ENCODE data around the gene AEBP1. TPM values are rescaled to one million over a fixed set of nuclear protein-coding genes. Genes with fewer than 3 reads are reported as not detected.

Gene AEBP1
- total RNA-seq, 1 donor from 2014 or later = 9.4 TPM

DNA sequence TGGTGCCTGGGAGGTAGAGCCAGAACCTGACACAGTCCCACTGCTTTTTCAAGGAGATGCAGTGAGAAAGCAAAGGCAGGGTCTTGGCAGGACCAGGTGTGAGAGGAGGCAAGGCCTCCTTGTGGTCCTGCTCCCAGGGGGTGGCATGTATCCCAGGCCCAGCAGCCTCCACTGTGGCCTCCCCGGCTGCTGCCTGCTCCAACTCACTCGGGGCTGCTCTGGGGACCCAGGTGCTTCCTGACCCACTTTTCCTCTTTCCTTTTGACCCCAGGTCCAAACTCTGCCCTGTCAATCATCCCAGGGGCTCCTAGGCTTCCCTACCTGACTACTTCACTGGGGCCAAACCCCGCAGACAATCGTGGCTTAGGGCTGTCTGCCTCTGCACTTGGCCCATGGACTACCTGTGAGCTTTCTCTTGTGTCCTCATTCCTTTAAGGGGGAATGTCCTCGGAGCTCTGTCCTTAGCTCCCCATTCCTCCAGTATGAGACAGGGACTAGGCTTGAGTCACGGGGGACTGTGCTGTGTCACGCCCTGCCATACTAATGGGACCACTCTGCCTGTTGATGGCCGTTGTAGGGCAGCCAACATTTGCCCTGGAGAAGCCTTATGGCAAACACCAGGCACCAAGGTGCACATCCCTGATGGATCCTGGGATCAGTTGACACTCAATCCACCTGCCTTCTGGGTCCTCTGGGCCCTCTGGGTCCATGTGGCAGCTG is 1.1 kb upstream of the AEBP1 start:
- ATAC-seq = no peak

DNA sequence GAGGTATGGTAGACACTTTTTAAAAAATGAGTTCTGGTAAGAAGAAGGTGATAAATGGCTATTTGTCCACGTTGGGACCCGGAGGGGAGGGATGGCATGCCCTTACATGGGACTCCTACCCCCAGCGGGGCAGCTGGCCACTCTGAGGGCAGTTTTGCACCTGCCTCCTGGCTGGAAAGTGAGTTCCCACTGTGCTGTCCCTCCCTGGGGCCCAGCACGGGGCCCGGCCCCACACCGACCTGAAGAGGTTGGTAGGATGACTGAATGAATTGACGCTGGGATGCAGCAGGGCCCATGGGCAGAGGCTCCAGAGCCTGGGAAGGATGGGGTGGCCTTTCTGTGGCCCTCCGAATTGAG is 601 bp upstream of the AEBP1 start:
- ATAC-seq (no peak), DNase-seq (ENCODE audit: low spot score) (no peak)

More for the DNA sequence above, 1.1 kb upstream of the AEBP1 start:
- DNase-seq (ENCODE audit: low spot score) = no peak

DNA sequence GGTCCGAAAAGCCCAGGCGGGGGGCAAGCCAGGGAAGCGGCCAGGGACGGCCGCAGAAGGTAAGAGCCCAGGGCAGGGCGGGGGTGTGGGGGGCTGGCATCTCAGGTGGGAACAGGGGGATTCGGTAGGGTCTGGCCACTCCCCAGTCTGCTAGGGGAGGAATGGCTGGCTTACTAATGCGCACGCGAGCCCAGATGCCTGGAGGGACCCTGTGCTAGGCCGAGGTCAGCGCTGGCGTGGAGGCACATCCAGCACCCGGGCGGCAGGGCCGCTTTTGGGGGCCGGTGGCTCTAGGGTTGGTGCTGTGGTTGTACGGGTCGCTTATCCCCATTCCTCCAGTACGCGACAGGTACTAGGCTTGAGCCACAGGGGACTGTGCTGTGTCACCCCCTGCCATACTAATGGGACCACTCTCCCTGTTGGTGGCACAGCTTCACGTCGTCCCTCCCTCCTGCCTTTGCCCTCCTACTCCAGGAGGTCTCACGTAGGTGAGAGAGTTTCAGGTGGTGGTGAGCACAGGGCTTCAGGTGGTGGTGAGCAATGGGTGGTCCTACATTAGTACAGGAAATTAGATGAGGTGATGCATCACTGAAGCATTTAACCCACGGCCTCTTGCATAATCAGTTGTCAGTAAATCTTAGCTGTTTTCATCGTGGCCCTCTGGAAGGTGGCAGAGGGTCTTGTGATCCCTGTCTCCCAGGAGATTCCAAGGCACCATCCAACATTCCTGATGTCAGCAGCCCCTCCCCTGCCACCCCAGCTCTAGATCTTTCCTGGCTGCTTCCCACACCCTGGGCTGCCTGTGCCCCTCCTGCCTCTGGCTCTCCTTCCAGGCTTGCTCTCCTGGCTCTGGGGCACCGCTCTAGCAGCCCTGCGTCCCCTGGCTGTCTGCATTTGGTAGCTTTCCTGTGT is 971 bp downstream of the AEBP1 start:
- no peak for DNase-seq (ENCODE audit: low spot score)
- peak; percentile 6 for ATAC-seq

DNA sequence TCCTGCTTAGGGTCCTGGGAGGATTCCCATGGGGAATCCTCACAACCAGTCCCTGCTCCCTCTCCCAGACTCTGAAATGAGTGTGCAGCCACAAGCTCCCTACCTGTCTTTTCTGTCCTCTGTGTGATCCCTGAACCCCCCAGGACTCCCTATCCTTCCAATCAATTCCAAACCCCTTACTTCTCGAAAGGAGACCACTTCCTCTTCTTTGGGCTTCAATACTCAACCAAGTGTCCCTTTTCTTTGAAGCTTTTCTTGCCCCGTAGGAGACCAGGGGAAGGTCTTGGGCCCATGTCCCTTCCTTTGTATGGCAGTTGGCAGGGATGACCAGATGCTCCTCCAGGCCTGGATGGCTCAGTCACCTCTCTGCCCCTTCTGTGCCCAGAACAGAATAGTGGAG is 1.7 kb downstream of the AEBP1 start:
- no peak for ATAC-seq
- DNase-seq (ENCODE audit: low spot score) = no peak

DNA sequence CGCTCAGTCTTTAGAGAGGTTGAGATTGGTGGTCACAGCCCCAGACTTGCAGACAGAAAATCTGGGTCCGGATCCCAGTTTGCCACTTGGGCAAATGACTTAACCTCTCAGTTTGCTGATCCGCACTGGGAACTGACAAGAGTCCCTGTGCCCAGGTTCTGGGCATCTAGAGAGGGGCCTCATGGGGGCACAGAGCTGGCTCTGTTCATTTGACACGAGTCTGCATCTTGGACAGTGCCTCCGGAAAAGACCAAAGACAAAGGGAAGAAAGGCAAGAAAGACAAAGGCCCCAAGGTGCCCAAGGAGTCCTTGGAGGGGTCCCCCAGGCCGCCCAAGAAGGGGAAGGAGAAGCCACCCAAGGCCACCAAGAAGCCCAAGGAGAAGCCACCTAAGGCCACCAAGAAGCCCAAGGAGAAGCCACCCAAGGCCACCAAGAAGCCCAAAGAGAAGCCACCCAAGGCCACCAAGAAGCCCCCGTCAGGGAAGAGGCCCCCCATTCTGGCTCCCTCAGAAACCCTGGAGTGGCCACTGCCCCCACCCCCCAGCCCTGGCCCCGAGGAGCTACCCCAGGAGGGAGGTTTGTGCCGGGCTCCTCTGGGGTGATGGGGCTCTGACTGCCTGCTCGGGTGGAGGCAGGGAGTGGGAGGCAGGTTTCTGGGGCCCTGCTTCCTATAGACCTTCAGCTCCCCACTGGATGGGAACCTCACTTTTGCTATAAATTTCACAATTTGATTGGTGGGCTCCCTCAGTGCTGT is 2.3 kb downstream of the AEBP1 start:
- ATAC-seq (no peak), DNase-seq (ENCODE audit: low spot score) (no peak)

DNA sequence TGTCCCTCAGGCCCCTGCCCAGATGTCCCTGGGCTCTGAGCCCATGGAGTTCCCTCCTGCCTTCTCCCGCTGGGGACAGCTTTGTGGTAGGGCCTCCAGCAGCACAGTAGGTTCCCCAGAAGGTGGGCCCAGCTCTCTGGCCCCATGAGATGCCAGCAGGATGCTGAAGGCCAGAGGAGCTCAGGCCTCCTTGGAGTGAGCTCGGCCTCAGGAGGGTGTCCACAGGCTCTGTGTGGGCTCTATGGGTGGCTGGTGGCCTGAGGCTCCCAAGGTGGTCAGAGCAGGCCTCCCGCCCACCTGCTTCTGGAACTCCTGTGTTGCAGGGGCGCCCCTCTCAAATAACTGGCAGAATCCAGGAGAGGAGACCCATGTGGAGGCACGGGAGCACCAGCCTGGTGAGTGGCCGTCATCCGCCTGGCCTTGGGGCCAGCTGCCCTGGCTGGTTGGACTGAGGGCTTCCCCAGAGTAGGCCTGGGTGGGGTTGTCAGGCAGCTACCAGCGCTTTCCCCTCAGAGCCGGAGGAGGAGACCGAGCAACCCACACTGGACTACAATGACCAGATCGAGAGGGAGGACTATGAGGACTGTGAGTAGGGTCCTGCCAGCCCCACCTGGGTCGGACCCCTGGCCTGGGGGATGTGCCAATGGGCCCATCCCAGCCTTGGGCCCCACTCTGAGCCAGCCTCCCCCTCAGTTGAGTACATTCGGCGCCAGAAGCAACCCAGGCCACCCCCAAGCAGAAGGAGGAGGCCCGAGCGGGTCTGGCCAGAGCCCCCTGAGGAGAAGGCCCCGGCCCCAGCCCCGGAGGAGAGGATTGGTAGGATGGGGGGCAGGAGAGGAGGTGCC is 3.2 kb downstream of the AEBP1 start:
- ATAC-seq (no peak), DNase-seq (ENCODE audit: low spot score) (no peak)

DNA sequence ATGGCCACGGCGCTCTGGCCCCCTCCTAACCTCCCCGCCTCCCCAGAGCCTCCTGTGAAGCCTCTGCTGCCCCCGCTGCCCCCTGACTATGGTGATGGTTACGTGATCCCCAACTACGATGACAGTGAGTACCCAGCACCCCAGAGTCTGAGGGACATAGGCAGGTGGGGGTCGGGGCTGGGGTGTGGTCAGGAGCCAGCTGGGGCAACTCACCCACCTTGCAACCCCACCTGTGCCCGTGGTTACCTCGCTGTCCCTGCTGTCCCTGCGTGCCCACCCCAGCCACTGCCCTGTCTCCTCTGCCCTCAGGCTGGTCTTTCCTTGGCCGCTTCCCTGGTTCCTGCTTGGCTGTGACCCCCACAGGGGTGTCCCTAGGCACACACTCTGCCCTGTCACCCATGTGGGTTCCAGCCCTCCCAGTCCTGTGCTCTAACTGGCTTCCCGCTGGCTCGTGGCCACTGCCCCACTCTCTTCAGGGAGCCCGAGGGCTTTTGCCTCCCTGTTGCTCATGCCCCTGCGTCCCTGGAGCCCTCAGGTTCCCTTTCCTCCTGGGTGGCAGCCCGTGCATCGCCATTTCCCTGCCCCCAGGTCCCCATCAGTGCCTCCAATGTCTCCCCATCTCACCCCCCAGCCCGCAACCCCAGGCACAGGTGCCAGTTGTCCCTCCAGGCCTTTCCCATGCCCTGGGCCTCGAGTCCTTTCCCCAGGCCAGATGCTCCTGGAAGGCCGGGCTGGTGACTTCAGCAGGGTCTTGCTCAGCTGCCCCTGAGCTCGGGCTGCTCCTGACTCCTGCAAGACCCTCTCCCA is 4.0 kb downstream of the AEBP1 start:
- ATAC-seq = no peak
- DNase-seq (ENCODE audit: low spot score) = no peak

DNA sequence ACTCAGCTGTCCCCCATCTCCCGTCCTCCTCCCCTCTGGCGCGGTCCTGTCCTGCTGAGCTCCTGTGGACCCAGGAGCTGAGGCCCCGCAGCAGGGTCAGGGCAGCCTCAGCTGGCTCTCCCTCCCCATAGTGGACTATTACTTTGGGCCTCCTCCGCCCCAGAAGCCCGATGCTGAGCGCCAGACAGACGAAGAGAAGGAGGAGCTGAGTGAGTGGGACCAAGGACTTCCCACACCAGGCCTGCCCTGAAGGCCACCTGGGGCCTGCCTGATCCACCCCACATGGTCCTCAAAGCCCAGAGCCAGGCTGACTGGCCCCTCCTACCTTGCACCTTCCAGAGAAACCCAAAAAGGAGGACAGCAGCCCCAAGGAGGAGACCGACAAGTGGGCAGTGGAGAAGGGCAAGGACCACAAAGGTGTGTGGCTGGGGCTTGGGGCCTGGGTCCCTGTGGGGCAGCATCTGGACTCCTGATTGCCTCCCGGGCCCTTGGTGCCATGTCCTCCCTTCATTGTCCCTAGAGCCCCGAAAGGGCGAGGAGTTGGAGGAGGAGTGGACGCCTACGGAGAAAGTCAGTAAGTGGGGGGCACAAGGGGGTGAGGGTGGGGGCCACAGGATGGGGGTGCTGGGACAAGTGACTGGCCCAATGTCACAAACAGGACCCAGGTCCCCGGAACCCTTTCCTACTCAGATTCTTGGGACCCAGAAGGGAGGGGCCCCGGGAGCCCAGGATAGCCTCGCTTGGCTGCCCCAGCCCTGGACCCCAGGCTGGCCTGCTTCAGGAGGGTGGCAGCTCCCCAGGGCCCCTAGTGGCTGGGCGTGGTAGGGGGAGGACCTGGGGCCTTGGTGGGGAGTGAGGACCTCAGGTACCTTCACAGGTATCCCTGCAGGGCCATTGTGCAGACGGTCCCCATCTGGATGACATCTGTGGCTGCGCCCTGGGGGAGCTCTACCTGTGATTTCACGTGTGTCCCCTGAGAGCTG is 4.9 kb downstream of the AEBP1 start:
- ATAC-seq = no peak
- no peak for DNase-seq (ENCODE audit: low spot score)

DNA sequence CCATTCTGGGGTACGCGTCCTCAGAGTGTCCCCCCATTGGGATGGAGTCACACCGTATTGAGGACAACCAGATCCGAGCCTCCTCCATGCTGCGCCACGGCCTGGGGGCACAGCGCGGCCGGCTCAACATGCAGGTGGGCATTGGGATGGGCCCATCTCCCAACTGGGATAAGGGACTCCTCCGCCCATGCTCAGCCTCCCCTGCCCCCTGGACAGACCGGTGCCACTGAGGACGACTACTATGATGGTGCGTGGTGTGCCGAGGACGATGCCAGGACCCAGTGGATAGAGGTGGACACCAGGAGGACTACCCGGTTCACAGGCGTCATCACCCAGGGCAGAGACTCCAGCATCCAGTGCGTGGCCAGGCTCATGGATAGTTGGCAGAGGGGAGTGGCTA is 5.8 kb downstream of the AEBP1 start:
- no peak for ATAC-seq
- no peak for DNase-seq (ENCODE audit: low spot score)

DNA sequence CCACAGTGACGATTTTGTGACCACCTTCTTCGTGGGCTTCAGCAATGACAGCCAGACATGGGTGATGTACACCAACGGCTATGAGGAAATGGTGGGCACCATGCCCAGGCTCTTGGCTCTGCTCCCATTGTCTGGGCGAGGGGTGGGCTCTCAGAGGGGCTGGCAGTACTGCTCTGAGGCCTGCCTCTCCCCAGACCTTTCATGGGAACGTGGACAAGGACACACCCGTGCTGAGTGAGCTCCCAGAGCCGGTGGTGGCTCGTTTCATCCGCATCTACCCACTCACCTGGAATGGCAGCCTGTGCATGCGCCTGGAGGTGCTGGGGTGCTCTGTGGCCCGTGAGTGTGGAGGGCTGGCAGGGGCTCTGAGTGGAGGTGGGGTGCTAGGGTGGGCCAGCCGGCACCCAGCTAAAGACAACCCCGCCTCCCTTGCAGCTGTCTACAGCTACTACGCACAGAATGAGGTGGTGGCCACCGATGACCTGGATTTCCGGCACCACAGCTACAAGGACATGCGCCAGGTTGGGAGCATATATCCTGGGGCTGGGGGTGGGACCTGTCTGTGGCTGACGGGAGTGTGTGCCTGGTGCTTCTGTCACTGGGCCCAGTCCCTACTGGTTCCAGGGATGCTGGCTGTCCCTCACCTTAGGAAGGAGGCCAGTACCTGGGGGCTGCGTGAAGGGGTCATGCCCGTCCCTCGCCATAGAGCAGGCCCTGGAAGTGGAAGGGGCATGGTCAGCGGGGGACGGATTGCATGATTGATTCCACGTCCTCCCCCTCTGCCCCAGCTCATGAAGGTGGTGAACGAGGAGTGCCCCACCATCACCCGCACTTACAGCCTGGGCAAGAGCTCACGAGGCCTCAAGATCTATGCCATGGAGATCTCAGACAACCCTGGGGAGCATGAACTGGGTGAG is 6.8 kb downstream of the AEBP1 start:
- DNase-seq (ENCODE audit: low spot score) (no peak), ATAC-seq (no peak)

DNA sequence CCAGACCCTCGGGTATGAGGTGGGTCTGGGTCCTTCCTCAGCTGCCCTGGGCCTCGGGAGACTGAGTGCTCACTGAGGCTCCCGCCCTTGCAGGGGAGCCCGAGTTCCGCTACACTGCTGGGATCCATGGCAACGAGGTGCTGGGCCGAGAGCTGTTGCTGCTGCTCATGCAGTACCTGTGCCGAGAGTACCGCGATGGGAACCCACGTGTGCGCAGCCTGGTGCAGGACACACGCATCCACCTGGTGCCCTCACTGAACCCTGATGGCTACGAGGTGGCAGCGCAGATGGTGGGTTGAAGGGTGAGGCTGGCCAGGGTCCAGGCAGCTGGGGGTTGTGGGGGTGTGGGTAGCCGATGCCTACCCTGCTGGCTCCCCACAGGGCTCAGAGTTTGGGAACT is 7.6 kb downstream of the AEBP1 start:
- ATAC-seq (no peak), DNase-seq (ENCODE audit: low spot score) (no peak)

DNA sequence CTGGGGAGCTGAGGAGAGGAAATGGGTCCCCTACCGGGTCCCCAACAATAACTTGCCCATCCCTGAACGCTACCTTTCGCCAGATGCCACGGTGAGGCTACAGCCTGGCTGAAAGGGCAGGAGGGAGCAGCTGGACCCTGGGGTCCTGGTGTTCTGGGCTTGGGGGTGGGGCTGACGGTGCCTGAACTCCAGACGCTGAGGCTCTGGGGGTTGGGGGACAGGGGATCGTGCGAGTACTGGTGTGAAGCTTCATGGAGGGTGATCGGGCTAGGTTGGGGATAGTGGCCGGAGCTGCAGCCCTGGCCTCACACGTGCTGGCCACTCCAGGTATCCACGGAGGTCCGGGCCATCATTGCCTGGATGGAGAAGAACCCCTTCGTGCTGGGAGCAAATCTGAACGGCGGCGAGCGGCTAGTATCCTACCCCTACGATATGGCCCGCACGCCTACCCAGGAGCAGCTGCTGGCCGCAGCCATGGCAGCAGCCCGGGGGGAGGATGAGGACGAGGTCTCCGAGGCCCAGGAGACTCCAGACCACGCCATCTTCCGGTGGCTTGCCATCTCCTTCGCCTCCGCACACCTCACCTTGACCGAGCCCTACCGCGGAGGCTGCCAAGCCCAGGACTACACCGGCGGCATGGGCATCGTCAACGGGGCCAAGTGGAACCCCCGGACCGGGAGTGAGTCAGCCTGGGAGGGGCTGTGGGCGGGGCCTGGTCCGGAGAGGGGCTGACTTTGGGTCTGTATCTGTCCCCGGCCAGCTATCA is 8.3 kb downstream of the AEBP1 start:
- no peak for DNase-seq (ENCODE audit: low spot score)
- ATAC-seq = peak; percentile 29

DNA sequence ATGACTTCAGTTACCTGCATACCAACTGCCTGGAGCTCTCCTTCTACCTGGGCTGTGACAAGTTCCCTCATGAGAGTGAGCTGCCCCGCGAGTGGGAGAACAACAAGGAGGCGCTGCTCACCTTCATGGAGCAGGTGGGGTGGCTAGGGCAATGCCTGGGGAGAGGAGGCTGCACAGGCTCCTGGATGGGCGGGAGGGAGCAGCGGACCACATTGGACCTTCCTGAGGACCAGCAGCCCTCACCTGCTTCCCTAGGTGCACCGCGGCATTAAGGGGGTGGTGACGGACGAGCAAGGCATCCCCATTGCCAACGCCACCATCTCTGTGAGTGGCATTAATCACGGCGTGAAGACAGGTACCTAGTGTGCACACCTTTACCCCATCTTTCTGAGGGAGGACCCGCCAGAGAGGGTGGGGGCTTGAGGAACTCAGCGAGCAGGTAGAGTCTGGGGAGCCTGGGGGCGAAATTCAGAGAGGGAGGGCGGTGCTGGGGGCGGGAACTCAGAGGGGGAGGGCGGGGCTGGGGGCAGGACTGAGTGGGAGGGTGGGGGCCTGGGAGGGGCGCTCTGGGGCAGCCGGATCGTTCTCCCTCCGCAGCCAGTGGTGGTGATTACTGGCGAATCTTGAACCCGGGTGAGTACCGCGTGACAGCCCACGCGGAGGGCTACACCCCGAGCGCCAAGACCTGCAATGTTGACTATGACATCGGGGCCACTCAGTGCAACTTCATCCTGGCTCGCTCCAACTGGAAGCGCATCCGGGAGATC is 9.0 kb downstream of the AEBP1 start:
- no peak for DNase-seq (ENCODE audit: low spot score)

DNA sequence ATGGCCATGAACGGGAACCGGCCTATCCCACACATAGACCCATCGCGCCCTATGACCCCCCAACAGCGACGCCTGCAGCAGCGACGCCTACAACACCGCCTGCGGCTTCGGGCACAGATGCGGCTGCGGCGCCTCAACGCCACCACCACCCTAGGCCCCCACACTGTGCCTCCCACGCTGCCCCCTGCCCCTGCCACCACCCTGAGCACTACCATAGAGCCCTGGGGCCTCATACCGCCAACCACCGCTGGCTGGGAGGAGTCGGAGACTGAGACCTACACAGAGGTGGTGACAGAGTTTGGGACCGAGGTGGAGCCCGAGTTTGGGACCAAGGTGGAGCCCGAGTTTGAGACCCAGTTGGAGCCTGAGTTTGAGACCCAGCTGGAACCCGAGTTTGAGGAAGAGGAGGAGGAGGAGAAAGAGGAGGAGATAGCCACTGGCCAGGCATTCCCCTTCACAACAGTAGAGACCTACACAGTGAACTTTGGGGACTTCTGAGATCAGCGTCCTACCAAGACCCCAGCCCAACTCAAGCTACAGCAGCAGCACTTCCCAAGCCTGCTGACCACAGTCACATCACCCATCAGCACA is 9.7 kb downstream of the AEBP1 start:
- DNase-seq (ENCODE audit: low spot score) (no peak), ATAC-seq (no peak)

More for the DNA sequence above, 9.0 kb downstream of the AEBP1 start:
- no peak for ATAC-seq

DNA sequence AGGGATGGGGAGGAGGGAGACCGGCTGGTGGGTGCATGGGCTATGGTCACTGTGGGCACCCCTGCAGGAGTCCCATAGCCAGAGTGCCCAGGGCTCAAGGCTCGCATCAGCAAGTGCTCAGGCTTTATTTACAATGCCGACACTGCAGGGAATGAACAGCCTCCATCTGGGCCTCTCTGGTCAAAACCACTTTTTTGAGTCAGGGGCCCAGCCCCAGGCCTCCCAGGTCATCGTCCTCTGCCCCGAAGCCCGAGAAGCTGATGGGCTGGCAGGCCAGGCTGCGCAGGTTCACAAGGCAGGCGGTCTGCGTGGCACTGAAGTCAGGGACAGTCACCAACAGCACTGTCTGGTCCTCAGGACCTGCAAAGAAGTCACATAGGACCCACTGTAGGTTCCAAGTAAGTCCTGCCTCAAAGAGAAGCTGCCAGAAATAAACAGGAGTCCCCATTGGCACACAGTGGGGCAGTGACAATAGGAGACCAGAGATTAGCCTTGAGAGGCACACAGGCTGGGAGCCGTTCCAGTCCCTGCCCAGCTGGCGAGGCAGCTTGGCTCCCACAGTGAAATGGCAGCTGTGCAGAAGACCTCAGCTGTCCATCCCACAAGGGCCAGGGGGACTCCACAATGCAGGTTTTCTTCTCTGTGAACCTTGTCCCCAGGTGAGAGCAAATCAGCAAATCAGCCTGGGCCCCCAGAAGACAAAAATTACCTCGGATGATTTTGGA is 10.6 kb downstream of the AEBP1 start:
- peak; percentile 36 for ATAC-seq
- DNase-seq (ENCODE audit: low spot score) = no peak

Measured in left lobe of liver (tissue), 2 donors.